ENCODE measurements around the gene ZNRF1.
"Not testable (repeated sequence)": the region's sequence is repeated elsewhere in the genome, so short reads cannot be mapped to it uniquely, and the experiment has no call there.

ZNRF1 gene

DNA sequence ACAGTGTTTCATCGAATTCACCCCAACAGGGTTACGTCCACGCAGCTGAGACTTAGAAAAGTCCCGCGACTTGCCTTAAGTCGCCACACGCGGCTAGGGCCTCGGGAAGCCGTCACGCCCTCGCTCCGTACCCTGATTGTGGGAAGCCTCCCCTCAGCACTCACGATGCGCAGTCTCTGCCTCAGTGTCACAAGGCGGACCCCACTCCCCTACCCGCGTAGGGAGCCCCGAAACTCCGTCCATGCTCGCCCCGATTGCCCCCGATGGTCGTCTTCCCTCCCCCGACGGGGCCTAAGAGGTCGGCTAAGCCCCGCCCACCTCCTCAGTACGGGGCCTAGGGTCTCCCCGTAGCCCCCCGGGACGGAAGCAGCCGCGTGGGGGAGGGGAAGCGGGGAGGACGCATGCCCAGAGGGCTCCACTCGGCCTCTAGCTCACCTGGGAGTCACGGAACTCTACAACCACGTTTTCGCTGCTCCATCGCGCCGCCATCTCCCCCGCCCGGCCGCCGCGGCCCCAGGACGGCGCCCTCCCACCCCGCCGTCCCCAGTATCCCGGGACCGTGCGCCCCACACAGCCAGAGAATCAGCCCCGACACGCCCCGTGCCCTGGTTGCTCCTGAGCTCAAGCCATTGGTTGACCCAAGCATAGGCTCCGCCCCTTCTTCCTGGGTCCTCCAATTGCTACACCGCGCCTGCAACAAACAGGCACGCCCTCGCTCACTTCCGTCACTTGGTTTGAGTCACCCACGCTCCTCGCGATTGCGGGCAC, 14.1 kb upstream of the ZNRF1 start, which contains the start of gene WDR59:
TSS of gene WDR59 (minus strand) at position 595 of the 768 bp plus-strand sequence. CDS start at position 489, 106 bp downstream.
- Histone ChIP-seq H3K9me3 (ENCODE audit: control insufficient read depth in 2 of 2, low read length in 2 of 2) (no peaks in the 10 kb centered on the region), H3K4me1 (ENCODE audit: control insufficient read depth in 2 of 2, insufficient read depth in 2 of 2, low read length in 2 of 2) (peaks cover 2 to 3% of the 10 kb centered on the region in 2 donors), H3K9ac (ENCODE audit: low read depth in 1 of 2, low read length in 2 of 2) (peak within 1 kb of the TSS; percentile 92 to 95), H3K4me3 (ENCODE audit: low read length in 2 of 2) (peak within 1 kb of the TSS; percentile 97 to 100), H3K36me3 (ENCODE audit: control insufficient read depth in 2 of 2, insufficient read depth in 2 of 2, low read length in 2 of 2) (no peaks in the 10 kb centered on the region), H3K27me3 (ENCODE audit: control insufficient read depth in 2 of 2, insufficient read depth in 2 of 2, low read length in 2 of 2) (no peaks in the 10 kb centered on the region), H3K27ac (ENCODE audit: low read depth in 2 of 2, low read length in 2 of 2) (peak within 1 kb of the TSS; percentile 14 to 67)

DNA sequence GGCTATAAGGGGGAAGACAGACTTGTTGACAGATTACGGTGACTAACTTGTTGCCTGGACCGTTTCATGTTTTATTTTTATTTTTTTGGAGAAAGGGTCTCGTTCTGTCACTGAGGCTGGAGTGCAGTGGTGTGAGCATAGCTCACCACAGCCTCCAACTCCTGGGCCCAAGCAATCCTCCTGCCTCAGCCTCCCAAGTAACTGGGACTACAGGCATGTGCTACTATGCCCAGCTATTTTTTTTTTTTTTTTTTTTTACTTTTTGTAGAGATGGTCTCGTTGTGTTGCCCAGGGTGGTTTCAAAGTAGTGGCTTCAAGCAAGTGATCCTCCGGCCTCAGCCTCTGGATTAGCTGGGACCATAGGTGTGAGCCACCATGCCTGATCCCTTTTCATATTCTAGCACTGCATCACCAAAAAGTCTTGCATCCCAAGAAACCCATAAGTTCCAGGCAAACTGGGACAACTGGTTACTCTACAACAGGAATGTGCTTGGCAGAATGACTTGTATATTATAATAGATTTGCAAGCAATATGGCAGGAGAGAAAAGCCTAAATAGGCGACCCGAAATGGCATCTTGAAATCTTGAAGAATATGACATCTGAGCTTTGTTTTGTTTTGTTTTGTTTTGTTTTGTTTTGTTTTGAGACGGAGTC, 11.7 kb upstream of the ZNRF1 start:
- Histone ChIP-seq H3K4me3 (ENCODE audit: low read length in 2 of 2) (no peak overlapping the region), H3K9me3 (ENCODE audit: control insufficient read depth in 2 of 2, low read length in 2 of 2) (no peaks in the 10 kb centered on the region), H3K27ac (ENCODE audit: low read depth in 2 of 2, low read length in 2 of 2) (no peak overlapping the region), H3K36me3 (ENCODE audit: control insufficient read depth in 2 of 2, insufficient read depth in 2 of 2, low read length in 2 of 2) (no peaks in the 10 kb centered on the region), H3K27me3 (ENCODE audit: control insufficient read depth in 2 of 2, insufficient read depth in 2 of 2, low read length in 2 of 2) (no peaks in the 10 kb centered on the region), H3K9ac (ENCODE audit: low read depth in 1 of 2, low read length in 2 of 2) (no peak overlapping the region), H3K4me1 (ENCODE audit: control insufficient read depth in 2 of 2, insufficient read depth in 2 of 2, low read length in 2 of 2) (peaks cover 12 to 15% of the 10 kb centered on the region in 2 donors)

DNA sequence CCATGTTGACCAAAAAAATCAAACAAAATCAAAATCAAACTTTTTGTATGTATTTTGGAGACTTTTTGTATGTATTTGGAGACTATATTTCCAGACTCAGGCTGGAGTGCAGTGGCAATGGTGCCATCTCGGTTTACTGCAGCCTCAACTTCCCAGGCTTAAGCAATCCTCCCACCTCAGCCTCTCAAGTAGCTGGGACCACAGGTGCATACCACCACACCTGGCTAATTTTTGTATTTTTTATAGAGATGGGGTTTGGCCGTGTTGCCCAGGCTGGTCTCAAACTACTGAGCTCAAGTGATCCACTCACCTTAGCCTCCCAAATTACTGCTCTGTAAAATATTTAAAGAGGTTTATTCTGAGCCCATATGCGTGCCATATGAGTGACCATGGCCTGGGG, 9.0 kb upstream of the ZNRF1 start:
- H3K27me3 ChIP-seq (ENCODE audit: control insufficient read depth in 2 of 2, insufficient read depth in 2 of 2, low read length in 2 of 2); H3K9ac ChIP-seq (ENCODE audit: low read depth in 1 of 2, low read length in 2 of 2); H3K9me3 ChIP-seq (ENCODE audit: control insufficient read depth in 2 of 2, low read length in 2 of 2); H3K4me3 ChIP-seq (ENCODE audit: low read length in 2 of 2); H3K27ac ChIP-seq (ENCODE audit: low read depth in 2 of 2, low read length in 2 of 2); H3K36me3 ChIP-seq (ENCODE audit: control insufficient read depth in 2 of 2, insufficient read depth in 2 of 2, low read length in 2 of 2): not testable (repeated sequence)
- H3K4me1 ChIP-seq (ENCODE audit: control insufficient read depth in 2 of 2, insufficient read depth in 2 of 2, low read length in 2 of 2): peaks cover 12 to 15% of the 10 kb centered on the region in 2 donors

DNA sequence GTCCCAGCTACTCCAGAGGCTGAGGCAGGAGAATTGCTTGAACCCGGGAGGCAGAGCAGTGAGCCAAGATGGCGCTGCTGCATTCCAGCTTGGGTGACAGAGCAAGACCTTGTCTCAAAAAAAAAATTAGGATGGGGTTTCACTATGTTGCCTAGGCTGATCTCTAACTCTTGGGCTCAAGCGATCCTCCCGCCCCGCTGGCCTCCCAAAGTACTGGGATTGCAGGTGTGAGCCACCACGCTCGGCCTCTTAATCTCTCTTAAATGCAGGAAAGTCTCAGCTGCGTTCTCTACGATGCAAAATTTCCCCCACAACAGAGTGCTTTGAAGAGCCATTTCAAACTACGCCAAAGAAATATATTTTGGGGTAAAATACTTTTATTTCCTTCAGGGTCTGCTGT, 8.0 kb upstream of the ZNRF1 start:
- no peaks in the 10 kb centered on the region for H3K27me3 ChIP-seq (ENCODE audit: control insufficient read depth in 2 of 2, insufficient read depth in 2 of 2, low read length in 2 of 2)
- H3K9ac ChIP-seq (ENCODE audit: low read depth in 1 of 2, low read length in 2 of 2): no peak overlapping the region
- H3K36me3 ChIP-seq (ENCODE audit: control insufficient read depth in 2 of 2, insufficient read depth in 2 of 2, low read length in 2 of 2): no peaks in the 10 kb centered on the region
- no peak overlapping the region for H3K4me3 ChIP-seq (ENCODE audit: low read length in 2 of 2)
- H3K27ac ChIP-seq (ENCODE audit: low read depth in 2 of 2, low read length in 2 of 2): no peak overlapping the region
- peaks cover 12 to 15% of the 10 kb centered on the region in 2 donors for H3K4me1 ChIP-seq (ENCODE audit: control insufficient read depth in 2 of 2, insufficient read depth in 2 of 2, low read length in 2 of 2)
- H3K9me3 ChIP-seq (ENCODE audit: control insufficient read depth in 2 of 2, low read length in 2 of 2): no peaks in the 10 kb centered on the region

DNA sequence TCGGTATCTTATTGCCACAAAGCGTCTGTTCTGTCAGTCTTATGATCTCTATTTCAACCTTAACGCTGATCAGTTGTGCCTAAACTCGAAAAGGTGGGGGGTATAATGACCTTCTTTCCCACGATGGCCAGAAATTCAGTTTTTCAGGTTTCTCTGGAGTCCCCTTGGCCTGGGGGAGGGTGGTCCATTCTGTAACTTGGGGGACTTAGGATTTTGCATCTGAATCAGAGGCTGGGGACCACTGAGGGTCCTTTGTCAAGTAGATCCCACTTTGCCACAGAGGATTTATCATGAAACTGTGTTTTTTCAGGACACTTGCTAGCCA, 7.6 kb upstream of the ZNRF1 start:
- Histone ChIP-seq H3K9ac (ENCODE audit: low read depth in 1 of 2, low read length in 2 of 2) (no peak overlapping the region), H3K27me3 (ENCODE audit: control insufficient read depth in 2 of 2, insufficient read depth in 2 of 2, low read length in 2 of 2) (no peaks in the 10 kb centered on the region), H3K27ac (ENCODE audit: low read depth in 2 of 2, low read length in 2 of 2) (no peak overlapping the region), H3K36me3 (ENCODE audit: control insufficient read depth in 2 of 2, insufficient read depth in 2 of 2, low read length in 2 of 2) (no peaks in the 10 kb centered on the region), H3K4me1 (ENCODE audit: control insufficient read depth in 2 of 2, insufficient read depth in 2 of 2, low read length in 2 of 2) (peaks cover 12 to 15% of the 10 kb centered on the region in 2 donors), H3K4me3 (ENCODE audit: low read length in 2 of 2) (no peak overlapping the region), H3K9me3 (ENCODE audit: control insufficient read depth in 2 of 2, low read length in 2 of 2) (no peaks in the 10 kb centered on the region)

DNA sequence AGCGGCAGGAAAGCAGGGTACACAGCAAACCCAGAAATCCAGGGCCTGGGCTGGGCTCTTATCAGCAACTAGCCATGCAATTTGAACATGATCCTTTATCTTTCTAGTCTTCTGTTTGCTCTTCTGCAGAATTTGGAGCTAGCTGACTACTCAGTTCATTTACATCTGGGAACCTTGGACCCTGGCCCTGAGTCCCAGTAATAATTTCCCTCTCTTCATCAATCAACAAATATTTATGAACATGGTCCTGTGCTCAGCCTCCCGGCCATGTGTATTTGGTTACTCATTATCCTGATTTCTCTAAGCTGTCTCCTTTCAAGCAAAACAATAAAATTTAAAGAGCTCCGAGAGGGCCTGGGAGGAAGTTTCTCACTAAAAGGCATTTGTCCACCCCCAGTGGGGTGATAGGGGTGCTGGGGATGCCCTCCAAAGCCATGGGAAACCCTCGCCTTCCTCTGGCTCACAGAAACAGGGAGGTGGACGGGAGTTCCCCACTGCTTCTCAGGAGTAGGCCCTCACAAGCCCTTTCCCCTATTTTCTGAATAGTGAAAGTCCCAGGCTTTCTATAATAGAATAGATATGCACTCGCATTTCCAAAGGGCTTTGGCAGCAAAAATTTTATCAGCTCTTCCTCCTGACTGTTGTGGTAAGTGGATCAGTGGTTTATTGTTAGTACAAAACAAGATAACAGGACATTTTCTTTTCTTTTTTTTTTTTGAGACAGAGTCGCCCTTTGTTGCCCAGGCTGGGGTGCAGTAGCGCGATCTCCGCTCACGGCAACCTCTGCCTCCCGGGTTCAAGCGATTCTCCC, 7.0 kb upstream of the ZNRF1 start:
- H3K4me3 ChIP-seq (ENCODE audit: low read length in 2 of 2): peak overlapping the region in 1 of 2 donors; percentile 23
- H3K36me3 ChIP-seq (ENCODE audit: control insufficient read depth in 2 of 2, insufficient read depth in 2 of 2, low read length in 2 of 2): no peaks in the 10 kb centered on the region
- H3K27ac ChIP-seq (ENCODE audit: low read depth in 2 of 2, low read length in 2 of 2): peak overlapping the region; percentile 43 to 55
- no peaks in the 10 kb centered on the region for H3K9me3 ChIP-seq (ENCODE audit: control insufficient read depth in 2 of 2, low read length in 2 of 2)
- H3K4me1 ChIP-seq (ENCODE audit: control insufficient read depth in 2 of 2, insufficient read depth in 2 of 2, low read length in 2 of 2): peaks cover 12 to 15% of the 10 kb centered on the region in 2 donors
- peak overlapping the region; percentile 17 to 54 for H3K9ac ChIP-seq (ENCODE audit: low read depth in 1 of 2, low read length in 2 of 2)
- no peaks in the 10 kb centered on the region for H3K27me3 ChIP-seq (ENCODE audit: control insufficient read depth in 2 of 2, insufficient read depth in 2 of 2, low read length in 2 of 2)

DNA sequence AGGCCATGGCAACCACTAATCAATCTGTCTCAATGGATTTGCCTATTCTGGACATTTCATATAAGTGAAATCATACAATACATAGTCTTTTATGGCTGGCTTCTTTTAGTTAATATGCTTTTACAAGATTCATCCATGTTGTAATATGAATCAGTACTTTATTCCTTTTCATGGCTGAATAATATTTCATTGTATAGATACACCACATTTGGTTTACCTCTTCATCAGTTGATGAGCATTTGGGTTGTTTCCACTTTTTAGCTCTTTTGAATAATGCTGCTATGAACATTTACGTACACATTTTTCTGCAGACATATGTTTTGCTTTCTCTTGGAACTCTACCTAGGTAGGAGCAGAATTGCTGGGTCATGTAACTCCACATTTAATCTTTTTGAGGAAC, 2.8 kb upstream of the ZNRF1 start:
- Histone ChIP-seq H3K9me3 (ENCODE audit: control insufficient read depth in 2 of 2, low read length in 2 of 2) (no peaks in the 10 kb centered on the region), H3K9ac (ENCODE audit: low read depth in 1 of 2, low read length in 2 of 2) (no peak overlapping the region), H3K4me3 (ENCODE audit: low read length in 2 of 2) (no peak overlapping the region), H3K27ac (ENCODE audit: low read depth in 2 of 2, low read length in 2 of 2) (no peak overlapping the region), H3K27me3 (ENCODE audit: control insufficient read depth in 2 of 2, insufficient read depth in 2 of 2, low read length in 2 of 2) (no peaks in the 10 kb centered on the region), H3K36me3 (ENCODE audit: control insufficient read depth in 2 of 2, insufficient read depth in 2 of 2, low read length in 2 of 2) (no peaks in the 10 kb centered on the region), H3K4me1 (ENCODE audit: control insufficient read depth in 2 of 2, insufficient read depth in 2 of 2, low read length in 2 of 2) (peaks cover 27 to 28% of the 10 kb centered on the region in 2 donors)

DNA sequence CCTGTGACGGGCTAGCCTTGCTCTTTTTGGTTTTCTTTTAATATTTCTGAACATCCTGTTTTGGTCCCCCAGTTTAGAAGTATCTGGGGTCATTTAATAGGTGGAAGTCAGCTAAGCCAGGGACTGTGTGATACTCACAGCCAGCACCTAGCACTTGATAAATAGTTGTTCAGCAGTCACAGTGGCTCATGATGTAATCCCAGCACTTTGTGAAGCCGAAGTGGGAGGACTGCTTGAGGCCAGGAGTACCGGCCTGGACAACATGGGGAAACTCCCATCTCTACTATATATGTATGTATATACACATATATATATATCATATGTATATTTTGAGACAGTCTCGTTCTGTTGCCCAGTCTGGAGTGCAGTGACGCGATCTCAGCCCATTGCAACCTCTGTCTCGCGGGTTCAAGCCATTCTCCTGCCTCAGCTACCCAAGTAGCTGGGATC, 1.8 kb upstream of the ZNRF1 start:
- H3K9ac ChIP-seq (ENCODE audit: low read depth in 1 of 2, low read length in 2 of 2): no peak overlapping the region
- H3K27me3 ChIP-seq (ENCODE audit: control insufficient read depth in 2 of 2, insufficient read depth in 2 of 2, low read length in 2 of 2): no peaks in the 10 kb centered on the region
- H3K27ac ChIP-seq (ENCODE audit: low read depth in 2 of 2, low read length in 2 of 2): no peak overlapping the region
- no peak overlapping the region for H3K4me3 ChIP-seq (ENCODE audit: low read length in 2 of 2)
- no peaks in the 10 kb centered on the region for H3K9me3 ChIP-seq (ENCODE audit: control insufficient read depth in 2 of 2, low read length in 2 of 2)
- H3K36me3 ChIP-seq (ENCODE audit: control insufficient read depth in 2 of 2, insufficient read depth in 2 of 2, low read length in 2 of 2): no peaks in the 10 kb centered on the region
- H3K4me1 ChIP-seq (ENCODE audit: control insufficient read depth in 2 of 2, insufficient read depth in 2 of 2, low read length in 2 of 2): peaks cover 17 to 18% of the 10 kb centered on the region in 2 donors

DNA sequence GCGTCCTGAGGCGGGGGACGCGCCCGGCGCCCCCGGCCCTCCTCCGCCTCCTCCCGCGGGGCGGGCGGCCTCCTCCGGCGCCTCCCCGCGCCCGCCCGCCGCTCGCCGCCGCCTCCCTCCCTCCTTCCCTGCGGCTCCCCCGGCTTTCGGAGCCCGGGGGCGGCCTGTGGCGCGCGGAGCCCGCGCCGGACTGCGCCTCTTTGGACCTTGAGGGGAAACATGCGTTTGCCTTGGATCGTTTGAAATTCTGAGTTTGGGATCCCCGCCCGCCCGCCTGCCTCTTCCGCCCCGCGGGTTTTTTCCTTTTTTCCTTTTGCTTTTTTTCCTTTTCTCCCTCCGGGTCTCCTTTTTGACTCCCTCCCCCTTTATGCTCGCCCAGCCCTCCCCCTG, 390 bp downstream of the ZNRF1 start:
- Histone ChIP-seq H3K4me1 (ENCODE audit: control insufficient read depth in 2 of 2, insufficient read depth in 2 of 2, low read length in 2 of 2) (peaks cover 13 to 16% of the 10 kb centered on the region in 2 donors), H3K36me3 (ENCODE audit: control insufficient read depth in 2 of 2, insufficient read depth in 2 of 2, low read length in 2 of 2) (no peaks in the 10 kb centered on the region), H3K9me3 (ENCODE audit: control insufficient read depth in 2 of 2, low read length in 2 of 2) (no peaks in the 10 kb centered on the region), H3K4me3 (ENCODE audit: low read length in 2 of 2) (peak overlapping the region; percentile 73 to 83), H3K9ac (ENCODE audit: low read depth in 1 of 2, low read length in 2 of 2) (peak overlapping the region in 1 of 2 donors; percentile 69), H3K27me3 (ENCODE audit: control insufficient read depth in 2 of 2, insufficient read depth in 2 of 2, low read length in 2 of 2) (no peaks in the 10 kb centered on the region), H3K27ac (ENCODE audit: low read depth in 2 of 2, low read length in 2 of 2) (peak overlapping the region; percentile 38 to 47)
